Measurements from ENCODE around the gene CDKN2B-AS1.
"Not testable (repeated sequence)": the region's sequence is repeated elsewhere in the genome, so short reads cannot be mapped to it uniquely, and the experiment has no call there.

Gene CDKN2B-AS1

DNA sequence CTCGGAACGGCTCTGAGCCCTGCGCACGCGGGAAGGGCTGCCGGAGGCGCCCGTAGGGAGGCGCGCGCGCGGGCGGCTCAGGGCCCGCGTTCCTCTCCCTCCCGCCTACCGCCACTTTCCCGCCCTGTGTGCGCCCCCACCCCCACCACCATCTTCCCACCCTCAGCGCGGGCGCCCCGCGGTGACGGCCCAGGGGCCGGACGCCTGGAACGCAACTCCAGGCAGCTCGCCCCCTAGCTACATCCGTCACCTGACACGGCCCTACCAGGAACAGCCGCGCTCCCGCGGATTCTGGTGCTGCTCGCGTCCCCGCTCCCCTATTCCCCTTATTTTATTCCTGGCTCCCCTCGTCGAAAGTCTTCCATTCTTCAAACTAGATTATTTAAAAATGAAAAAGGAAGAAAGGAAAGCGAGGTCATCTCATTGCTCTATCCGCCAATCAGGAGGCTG, at the start of gene CDKN2B-AS1:
Gene CDKN2B-AS1, plus strand, starts transcription at position 236 of the 450 bp plus-strand sequence.
- peak; percentile 60 for DNase-seq

DNA sequence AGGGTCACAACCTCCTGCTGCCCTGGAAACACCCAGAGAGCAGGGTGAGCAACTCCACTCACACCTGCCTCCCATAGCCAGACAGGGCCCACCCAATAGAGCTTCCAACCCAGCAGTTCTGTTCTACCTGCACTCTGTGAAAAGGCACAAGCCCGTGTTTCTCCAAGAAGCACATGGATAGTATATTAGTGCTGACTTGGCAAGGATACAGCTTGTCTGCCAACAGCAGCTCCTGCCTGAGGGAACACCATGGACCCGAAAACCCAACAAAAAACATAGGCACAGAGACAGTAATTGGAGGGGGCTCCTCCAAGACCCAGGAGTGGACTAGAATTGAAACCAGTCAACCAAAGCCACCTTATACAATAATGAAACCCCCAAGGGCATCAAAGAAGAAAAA, 49.0 kb upstream of the CDKN2B-AS1 start:
- DNase-seq = no peak

DNA sequence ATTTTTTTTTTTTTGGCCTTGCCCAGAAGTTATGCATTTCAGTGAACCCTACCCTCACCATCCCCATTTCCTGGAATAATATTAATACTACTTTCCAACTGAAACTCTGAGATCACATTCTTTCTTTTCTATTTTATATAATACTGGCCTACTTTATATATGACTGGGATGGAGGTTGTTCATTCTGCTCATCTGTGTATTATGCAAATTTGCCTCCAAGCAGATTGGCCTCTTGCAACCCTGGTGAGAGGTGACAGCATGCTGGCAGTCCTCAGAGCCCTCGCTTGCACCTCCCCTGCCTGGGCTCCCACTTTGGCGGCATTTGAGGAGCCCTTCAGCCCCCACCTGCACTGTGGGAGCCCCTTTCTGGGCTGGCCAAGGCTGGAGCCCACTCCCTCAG, 35.8 kb upstream of the CDKN2B-AS1 start:
- DNase-seq = no peak

DNA sequence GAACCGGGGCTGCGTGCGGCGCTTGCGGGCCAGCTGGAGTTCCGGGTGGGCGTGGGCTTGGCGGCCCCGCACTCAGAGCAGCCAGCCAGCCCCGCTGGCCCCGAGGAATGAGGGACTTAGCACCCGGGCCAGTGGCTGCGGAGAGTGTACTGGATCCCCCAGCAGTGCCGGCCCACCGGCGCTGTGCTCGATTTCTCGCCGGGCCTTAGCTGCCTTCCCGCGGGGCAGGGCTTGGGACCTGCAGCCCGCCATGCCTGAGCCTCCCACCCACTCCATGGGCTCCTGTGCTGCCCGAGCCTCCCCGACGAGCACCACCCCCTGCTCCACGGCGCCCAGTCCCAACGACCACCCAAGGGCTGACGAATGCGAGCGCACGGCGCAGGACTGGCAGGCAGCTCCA, 35.3 kb upstream of the CDKN2B-AS1 start:
- DNase-seq = not testable (repeated sequence)

- DNase-seq = no peak
These were observed 33.0 kb upstream of the CDKN2B-AS1 start for GRCh38 chr9:21961569-21961968.

GRCh38 chr9:21964925-21965385, 29.6 kb upstream of the CDKN2B-AS1 start:
- peak; percentile 73 for DNase-seq

GRCh38 chr9:21965401-21965951, 29.1 kb upstream of the CDKN2B-AS1 start:
- peak; percentile 49 for DNase-seq

GRCh38 chr9:21966140-21966851, 28.3 kb upstream of the CDKN2B-AS1 start:
- DNase-seq = no peak

GRCh38 chr9:21967169-21967568, 27.4 kb upstream of the CDKN2B-AS1 start:
- DNase-seq = no peak

GRCh38 chr9:21967702-21968101, 26.9 kb upstream of the CDKN2B-AS1 start:
- no peak for DNase-seq

- no peak for DNase-seq
These were observed 26.1 kb upstream of the CDKN2B-AS1 start for GRCh38 chr9:21968331-21969010.

DNA sequence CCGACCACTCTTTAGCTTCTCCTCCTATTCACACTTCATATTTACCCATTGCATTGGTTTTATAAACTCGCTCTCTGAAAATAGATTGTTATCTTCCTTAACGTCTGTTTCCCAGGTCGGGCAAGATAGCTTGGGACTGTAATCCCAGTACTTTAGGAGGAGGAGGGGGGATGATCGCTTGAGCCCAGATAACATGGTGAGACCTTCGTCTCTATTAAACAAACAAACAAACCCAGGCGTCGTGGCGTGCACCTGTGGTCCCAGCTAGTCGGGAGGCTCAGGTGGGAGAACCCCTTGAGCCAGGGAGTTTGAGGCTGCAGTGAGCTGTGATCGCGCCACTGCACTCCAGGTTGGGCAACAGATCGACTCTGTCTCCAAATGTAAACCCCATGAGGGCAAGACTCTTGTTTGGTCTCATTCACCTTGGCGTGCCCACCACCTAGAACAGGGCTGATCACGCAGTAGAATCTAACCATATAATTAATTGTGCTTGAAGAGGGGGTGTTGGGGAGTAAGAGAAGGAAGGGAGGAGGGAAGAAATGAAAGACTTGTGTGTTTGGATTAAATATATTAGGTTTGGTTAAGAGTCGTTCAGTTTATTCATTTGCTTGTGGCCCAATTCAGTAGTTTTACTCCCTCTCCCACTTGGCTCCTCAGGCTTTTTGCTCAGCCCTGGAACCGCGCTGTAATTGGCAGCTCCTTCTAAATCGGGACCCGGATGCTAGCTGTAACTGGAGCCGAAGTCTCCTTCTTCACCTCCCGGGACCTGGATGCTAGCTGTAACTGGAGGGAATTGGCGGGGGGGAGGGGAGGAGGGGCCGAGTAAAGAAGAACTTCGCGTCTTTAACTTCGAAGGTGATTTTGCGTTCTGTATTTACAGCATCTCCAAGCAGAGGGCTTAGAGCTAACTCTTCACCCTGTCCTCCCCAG, 25.3 kb upstream of the CDKN2B-AS1 start:
- no peak for DNase-seq

DNA sequence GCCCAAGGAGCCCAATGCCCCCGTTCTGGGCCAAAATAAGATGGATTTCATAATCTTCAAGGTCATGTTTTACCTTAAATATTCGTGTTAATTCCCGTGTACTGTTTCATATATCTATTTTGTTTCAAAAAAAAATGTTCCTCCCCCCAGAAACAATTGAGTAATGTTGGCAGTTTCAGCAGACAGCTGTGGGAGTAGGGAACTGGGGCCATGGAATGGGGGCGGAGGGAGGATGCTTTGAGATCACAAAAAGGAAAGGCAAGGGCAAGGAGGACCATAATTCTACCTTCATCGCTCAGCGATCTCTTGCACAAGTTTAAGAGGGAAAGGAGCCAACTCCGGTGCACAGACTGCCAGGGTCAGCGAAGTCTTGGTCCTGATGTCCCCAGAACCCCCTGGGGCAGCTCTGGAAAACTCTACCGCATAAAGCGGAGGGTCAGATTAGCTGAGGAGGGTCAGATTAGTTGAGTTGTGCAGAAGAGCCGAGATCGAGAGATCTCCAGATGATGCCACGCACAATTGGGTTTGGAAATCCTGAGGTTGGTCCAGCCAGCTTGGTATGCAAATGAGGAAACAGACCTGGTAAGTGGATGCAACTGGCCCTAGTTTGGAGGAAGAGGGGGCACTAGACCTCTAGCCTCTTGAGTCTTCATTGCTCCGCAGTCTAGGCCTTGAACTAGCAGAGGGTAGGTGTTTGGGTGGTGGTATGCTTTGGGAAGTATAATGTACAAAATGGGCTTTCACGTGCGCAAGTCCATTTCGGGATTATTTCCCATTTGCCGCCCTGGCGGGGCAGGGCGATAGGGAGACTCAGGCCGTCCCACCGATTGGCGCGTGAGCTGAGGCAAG, 24.4 kb upstream of the CDKN2B-AS1 start:
- no peak for DNase-seq

DNA sequence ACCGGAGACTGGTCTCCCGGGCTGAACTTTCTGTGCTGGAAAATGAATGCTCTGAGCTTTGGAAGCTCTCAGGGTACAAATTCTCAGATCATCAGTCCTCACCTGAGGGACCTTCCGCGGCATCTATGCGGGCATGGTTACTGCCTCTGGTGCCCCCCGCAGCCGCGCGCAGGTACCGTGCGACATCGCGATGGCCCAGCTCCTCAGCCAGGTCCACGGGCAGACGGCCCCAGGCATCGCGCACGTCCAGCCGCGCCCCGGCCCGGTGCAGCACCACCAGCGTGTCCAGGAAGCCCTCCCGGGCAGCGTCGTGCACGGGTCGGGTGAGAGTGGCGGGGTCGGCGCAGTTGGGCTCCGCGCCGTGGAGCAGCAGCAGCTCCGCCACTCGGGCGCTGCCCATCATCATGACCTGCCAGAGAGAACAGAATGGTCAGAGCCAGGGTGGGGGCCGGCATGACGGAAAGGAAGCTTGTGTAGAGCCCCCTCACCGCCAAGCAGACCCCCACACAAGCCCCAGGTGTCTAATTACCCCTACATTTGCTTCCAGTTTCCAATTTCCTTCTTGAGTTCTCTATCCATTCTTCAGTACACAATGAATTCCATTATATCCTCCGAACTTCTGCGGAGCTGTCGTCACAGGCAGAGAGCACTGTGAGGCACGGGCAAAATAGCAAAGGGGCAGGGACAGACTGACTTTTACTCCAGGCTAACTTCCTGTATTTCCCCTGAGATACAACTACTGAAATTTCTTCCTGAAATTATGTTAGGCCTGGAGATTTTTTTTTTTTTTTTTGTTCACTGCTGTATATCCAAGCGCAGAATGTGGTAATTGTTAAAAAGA, 23.6 kb upstream of the CDKN2B-AS1 start:
- no peak for DNase-seq

DNA sequence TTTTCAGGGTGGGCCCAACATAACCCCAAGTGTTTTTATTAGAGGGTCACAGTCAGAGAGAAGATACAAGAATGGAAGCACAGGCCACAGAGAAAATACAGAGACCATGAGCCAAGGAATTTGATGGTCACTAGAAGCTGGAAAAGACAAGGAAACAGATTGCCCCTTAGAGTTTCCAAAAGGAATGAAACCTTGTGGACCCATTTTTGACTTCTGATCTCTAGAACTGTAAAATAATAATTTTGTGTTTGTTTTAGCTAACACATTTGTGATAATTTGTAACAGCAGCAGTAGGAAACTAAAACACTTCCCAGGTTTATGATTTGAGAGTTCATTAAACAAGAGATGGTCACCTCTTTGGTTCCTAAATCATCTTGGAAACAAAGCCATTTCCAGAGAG, 22.2 kb upstream of the CDKN2B-AS1 start:
- DNase-seq = no peak

- DNase-seq = no peak
These were observed 20.3 kb upstream of the CDKN2B-AS1 start for GRCh38 chr9:21974343-21974721.

DNA sequence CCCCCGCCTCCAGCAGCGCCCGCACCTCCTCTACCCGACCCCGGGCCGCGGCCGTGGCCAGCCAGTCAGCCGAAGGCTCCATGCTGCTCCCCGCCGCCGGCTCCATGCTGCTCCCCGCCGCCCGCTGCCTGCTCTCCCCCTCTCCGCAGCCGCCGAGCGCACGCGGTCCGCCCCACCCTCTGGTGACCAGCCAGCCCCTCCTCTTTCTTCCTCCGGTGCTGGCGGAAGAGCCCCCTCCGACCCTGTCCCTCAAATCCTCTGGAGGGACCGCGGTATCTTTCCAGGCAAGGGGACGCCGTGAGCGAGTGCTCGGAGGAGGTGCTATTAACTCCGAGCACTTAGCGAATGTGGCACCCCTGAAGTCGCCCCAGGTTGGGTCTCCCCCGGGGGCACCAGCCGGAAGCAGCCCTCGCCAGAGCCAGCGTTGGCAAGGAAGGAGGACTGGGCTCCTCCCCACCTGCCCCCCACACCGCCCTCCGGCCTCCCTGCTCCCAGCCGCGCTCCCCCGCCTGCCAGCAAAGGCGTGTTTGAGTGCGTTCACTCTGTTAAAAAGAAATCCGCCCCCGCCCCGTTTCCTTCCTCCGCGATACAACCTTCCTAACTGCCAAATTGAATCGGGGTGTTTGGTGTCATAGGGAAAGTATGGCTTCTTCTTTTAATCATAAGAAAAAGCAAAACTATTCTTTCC, 19.7 kb upstream of the CDKN2B-AS1 start:
- peak; percentile 46 for DNase-seq

DNA sequence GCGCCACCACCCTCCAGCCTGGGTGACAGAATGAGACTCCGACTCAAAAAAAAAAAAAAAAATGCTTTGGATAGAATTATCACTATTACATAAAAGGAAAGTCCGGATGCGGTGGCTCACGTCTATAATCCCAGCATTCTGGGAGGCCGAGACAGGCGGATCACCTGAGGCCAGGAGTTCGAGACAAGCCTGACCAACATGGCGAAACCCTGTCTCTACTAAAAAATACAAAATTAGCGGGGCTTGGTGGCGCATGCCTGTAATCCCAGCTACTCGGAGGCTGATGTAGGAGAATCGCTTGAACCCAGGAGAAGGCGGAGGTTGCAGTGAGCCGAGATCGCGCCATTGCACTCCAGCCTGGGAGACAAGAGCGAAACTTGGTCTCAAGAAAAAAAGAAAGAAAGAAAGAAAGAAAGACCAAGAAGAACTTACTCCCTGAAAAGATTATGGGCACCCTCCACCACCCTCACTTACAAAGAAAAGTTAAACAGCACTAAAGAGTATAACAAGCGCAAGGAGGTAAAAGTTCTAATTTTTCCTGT, 18.2 kb upstream of the CDKN2B-AS1 start:
- no peak for DNase-seq

GRCh38 chr9:21982391-21982790, 12.2 kb upstream of the CDKN2B-AS1 start:
- DNase-seq = no peak

Measured in CD4-positive, alpha-beta T cell treated with Interleukin-12 subunit alpha and Interleukin-12 subunit beta, for 1 hour (primary cell).